Measurements from ENCODE around the gene ROR2.
A peak's percentile ranks its signal among the peaks of the same experiment; 100 is the strongest.
"Not testable (repeated sequence)": the region's sequence is repeated elsewhere in the genome, so short reads cannot be mapped to it uniquely, and the experiment has no call there.

Gene ROR2

DNA sequence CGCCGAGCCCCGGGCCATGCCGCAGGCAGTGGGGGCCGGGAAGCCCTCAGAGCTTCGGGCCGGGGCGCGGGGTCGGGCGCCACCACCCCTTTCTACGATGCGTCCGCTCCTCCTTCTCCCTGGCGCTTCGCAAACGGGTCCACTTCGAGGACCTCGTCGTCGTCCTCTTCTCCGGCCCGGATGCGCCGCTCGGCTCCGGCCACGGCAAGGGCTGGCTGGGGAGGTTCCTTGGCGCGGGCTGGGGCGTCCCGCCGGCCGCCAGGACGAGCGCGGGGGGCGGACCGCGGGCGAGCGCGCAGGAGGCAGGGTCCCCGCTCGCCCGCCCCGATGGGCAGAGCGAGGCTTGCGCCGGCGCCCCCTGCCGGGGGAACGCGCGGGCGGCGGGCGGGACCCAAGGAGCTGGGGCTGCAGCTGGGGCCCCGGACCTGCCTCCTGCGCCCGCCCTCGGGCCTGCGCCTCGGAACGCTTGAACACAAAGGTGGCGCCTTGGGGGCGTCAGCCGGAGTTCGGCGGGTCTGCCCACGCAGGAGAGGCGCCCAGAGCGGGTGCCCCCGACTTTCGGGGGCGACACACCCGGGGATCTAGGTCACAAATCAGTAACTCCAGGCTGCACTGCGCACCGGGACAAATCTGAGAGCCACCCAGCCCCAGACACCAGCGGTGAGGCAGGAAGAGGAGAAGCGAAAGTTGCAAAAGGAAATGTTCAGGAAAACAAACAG, at the start of gene ROR2:
TSS of gene ROR2 (minus strand) at position 283 of the 719 bp plus-strand sequence.
- no peak for DNase-seq

- DNase-seq, result no peak
These were observed 45.1 kb upstream of the ROR2 start for GRCh38 chr9:91995000-91995655.

GRCh38 chr9:91994422-91994821, 44.4 kb upstream of the ROR2 start:
- DNase-seq, result peak; percentile 69

DNA sequence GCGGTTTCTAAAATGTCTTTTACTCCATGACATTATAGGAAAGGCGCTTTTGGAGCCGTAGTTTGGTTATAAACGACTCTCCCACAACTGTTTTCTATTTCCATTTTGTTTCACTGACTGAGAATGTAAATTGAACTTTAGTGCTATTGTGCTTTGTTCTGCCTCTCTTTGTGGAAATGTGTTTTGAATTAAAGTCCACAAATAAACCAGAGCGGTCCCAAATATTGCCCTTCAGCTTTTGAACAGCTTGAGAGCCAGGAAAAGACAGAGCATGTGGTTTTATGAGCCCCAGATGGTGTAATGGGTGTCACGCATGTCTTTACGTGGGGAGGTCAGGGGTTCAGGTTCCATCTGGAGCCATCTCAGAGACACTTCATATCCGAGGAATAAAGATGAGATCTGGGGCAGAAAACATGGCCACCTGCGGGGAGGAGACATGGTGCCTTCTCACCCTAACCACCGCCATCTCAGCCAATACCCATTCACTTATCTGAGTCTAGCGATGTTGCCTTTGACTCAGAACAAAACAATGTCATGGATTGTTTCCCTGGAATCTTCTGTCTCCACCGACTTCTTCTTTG, 42.5 kb upstream of the ROR2 start:
- DNase-seq, result no peak

GRCh38 chr9:91991721-91992341, 41.8 kb upstream of the ROR2 start:
- DNase-seq, result no peak

DNA sequence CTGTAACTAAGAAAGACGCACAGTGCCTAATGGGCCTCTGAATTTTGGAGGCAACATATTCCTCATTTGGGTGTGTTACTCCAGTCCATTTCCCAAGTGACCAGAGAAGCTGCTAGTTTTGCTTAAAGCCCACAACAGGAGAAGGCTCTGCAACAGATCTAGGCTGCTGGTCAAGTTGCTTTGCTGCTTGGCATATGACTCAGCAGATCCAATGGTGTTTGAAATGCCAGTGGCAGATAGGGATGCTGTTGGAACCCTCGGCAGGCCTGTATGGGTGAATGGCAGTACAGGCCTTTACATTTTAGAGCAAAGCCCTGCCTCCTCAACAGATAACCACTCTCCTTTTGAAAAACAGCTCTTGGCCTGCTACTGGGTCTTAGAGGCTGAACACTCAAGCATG, 36.2 kb upstream of the ROR2 start:
- no peak for DNase-seq

DNA sequence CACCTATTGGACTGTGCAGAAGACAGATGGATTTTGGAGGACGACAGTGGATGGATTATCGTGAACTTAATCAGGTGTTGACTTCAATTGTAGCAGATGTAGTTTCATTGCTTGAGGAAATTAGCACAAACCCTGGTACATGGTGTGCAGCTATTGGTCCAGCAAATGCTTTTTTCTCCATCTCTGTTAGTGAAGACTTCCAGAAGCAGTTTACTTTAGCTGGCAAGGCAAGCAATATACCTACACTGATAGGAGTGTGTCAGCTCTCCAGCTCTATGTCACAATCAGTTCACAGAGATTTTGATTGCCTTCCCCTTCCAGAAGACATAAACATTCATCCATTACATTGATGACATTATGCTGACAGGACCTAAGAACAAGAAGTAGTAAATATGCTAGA, 35.7 kb upstream of the ROR2 start:
- no peak for DNase-seq

GRCh38 chr9:91978740-91979414, 28.8 kb upstream of the ROR2 start:
- DNase-seq, result no peak

DNA sequence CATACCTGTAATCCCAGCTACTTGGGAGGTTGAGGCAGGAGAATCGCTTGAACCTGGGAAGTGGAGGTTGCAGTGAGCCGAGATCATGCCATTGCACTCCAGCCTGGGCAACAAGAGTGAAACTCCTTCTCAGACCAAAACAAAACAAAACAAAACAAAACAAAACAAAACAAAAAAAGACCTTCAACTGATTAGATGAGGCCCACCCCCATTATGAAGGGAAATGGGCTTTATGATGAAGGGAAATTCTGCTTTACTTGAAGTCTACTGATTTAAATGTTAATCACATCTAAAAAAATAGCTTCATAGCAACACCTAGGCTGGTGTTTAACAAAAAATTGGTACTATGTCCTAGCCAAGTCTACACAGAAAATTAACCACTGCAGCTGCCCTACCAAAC, 25.2 kb upstream of the ROR2 start:
- not testable (repeated sequence) for DNase-seq

DNA sequence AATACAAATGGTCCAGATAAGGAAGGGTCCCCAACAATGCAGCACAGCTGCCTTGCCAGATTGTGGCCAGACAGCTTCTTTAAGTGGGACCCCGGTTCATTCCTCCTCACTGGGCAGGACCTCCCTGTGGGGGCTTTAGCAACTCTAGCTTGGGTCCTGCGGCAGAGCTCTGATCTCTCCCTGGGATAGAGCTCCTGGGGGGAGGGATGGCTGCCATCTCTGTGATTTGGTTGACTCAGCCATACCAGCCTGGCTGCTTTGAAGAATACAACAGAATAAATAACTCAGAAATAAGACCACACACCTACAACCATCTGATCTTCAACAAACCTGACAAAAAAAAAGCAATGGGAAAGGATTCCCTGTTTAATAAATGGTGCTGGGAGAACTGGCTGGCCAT, 22.7 kb upstream of the ROR2 start:
- DNase-seq, result no peak

GRCh38 chr9:91972076-91972626, 22.1 kb upstream of the ROR2 start:
- no peak for DNase-seq

- DNase-seq, result no peak
These were observed 17.2 kb upstream of the ROR2 start for GRCh38 chr9:91967259-91967658.

DNA sequence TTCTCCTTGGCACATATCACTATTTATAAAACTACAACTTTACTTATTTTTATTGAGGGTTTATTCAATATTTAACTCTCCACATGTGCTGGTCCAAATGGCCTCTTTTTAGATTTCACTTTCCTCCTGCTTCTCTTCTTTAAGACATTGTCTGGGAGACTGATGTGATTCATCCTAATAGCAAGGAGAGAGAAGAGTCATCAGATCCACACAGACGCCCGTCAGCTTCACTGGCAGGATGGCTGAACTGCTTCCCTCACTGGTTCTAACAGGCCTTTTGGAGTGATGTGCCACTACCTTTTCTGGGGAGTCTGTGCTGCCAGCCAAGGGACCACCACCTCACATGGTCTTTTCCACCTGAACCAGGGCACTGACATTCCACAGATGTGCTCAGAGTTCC, 16.5 kb upstream of the ROR2 start:
- DNase-seq, result no peak

- no peak for DNase-seq
These were observed 13.7 kb upstream of the ROR2 start for GRCh38 chr9:91963711-91964240.

- DNase-seq, result no peak
These were observed 10.3 kb upstream of the ROR2 start for GRCh38 chr9:91960367-91960766.

DNA sequence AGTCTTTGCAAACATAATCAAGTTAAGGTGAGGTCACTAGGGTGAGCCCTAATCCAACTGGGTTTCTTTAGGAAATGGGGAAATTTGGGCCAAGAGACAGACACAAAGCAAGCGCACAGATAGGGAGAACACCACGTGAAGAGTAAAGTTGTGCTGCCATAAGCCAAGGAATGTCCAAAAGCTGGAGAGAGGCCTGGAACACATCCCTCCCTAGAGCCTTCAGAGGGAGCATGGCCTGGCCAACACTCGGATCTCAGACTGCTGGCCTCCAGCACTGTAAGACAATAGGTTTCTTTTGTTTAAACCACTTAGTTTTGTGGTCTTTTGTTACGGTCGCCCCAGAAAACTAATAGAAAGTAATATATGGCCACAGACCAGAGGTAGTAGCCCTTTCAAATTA, 8.1 kb upstream of the ROR2 start:
- DNase-seq, result no peak

DNA sequence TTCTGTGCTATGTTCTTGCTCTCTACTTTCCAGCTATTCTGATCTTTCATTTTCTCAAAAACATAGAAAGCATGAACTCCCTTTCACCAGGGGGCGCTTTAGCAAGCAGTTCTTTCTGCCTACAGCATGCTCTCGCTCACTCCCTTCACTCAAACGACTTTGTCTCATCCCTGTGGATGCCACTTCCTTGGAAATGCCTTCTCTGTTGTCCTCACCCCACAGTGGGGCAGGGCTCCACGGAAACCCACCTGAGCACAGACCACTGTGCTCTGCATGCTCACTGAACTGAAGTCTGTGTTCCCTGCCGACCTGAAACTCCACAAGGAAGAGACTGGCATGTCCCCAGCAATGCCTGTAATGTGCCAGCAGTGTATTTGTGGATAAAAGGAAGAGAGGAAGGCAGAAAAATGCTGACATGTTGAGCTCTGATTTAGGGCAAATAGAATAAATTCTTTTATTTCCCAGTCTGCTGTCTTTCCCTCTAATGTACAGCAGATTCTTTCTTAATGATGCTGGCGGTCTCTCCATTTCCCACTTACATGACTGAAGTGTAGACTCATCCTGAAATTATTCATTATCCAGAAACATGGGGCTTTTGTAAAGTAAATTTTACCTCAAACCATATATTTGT, 4.9 kb upstream of the ROR2 start:
- DNase-seq, result no peak

DNA sequence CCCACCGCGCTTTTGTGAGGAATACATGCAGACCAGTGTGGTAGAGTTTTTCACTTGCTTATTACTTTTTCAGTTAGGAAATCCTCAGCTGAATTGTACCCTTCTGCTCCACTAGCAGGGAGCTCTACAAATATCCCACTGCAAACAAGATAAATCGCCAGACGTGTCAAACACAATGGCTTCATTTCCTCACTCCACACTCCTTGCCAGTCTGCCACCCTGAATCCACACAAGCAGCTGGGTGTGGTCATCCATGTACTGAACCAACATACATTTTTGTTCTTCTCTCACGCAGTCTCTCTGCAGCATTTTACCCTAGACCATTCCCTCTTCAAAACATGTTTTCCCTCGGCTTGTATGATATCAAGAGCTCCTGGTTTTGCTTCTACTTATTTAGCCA, 3.7 kb upstream of the ROR2 start:
- no peak for DNase-seq

DNA sequence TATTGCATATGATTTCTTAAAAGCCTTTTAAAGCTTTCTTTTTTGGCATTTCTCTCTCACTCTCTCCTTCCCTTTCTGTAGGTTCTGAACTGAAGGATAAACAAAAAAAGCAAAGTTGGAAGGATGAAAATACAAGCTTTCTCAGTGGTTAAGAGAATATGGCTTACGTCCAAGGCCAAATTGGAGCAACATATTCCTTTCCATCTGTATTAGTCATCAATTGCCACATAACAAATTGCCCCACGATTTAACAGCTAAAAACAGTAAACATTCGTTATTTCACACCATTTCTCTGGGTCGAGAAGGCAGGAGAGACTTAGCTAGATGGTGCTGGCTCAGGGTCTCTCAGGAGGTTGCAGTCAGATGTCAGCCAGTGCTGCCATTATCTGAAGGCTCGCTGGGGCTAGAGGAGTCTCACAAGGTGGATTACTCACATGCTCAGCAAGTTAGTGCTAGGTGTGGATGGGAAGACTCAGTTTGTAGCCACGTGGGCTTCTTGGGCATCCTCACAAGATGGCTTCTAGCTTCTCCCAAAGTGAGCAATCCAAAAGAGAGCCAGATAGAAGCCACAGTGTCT, 2.0 kb upstream of the ROR2 start:
- no peak for DNase-seq

DNA sequence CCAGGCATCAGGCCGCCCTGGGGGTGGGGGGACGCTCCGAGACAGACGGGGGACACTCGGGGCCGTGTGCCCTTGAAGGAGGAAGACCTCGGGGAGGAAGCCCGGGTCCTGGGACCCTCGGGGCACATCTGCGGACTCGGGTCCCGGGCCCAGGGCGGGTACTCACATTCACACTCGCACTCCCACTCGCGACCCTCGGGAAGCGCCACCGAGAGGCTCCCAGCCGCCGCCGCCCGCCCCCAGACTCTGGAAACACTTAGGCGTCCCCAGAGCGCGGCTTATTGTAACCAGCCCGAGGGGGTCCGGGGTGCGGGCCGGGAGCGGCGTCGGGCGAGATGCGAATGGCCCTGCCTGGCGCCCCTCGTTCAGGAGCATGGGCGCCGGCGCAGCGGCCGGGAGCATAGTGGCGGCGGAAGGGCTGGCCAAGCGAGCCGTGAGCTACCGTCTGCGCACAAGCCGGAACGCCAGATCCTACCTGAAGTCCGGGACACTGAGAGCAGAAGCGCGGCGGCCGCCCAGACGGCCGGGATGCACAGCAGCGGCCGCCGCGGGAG, 559 bp downstream of the ROR2 start:
- no peak for DNase-seq

DNA sequence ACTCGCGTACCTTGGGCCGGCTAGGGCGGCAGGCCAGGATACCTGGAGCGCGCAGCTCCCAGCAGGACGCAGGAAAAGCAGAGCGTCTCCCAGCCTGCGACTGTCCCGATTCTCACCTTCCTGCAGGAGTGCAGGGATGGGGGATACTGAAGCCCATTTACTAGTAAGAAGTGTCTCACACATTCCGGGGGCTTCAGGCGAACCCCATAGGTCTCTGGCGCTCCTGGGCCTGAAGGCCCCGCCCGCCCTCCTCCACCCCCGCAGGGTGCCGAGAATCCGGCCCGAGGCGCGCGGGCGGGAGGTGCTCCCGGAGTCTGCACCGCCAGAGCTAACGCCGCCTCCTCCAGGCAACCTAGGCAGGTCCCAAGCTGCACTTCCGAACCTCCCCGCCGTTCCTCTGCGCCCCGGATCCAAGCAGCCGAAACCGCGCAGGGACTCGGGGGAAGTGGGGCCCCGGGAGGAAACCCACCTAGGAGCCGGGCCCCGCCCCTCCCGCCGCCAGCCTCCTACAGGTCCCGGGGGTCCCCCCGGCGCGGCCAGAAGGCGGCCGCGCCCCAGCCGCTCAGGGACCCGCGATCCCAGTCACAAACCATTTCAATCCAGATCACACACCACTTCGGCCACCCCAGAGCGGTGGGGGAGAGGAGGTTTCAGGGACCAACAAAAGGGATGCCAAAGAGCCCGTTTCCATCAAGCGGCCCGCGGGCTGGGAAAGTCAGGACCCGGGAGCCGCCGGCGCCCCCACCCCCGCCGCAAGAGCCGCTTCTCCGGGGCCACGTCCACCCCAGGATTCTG, 1.2 kb downstream of the ROR2 start:
- DNase-seq, result no peak
